C1 segment of cervical spinal cord (tissue), 14 donors: ENCODE measurements around the gene SPIN2A.
A peak's percentile ranks its signal among the peaks of the same experiment; 100 is the strongest.
"Not testable (repeated sequence)": the region's sequence is repeated elsewhere in the genome, so short reads cannot be mapped to it uniquely, and the experiment has no call there.

ENCODE experiments used
- DNase-seq, 14 donors: peaks; one replicate each; lab custom pipeline; 2025; lab: John Stamatoyannopoulos, UW

SPIN2A gene

GRCh38 chrX:57137073-57137472 lies at the start of gene SPIN2A:
SPIN2A (minus strand) TSS chrX:57137397; CDS start chrX:57136597, 800 bp downstream.
- peak in 1 of 14 donors; percentile 32 for DNase-seq

- no peak for DNase-seq
Observed at GRCh38 chrX:57178605-57179004, 41.4 kb upstream of the SPIN2A start.

- no peak for DNase-seq
Observed at GRCh38 chrX:57177070-57177469, 39.9 kb upstream of the SPIN2A start.

- DNase-seq: peak in 2 of 14 donors; percentile 0 to 23
Observed at GRCh38 chrX:57172544-57172943, 35.3 kb upstream of the SPIN2A start.

GRCh38 chrX:57156397-57157049 lies 19.3 kb upstream of the SPIN2A start:
- peak in 1 of 14 donors; percentile 1 for DNase-seq

GRCh38 chrX:57155171-57155570 lies 18.0 kb upstream of the SPIN2A start:
- DNase-seq: no peak

- not testable (repeated sequence) for DNase-seq
Observed at GRCh38 chrX:57152222-57152621, 15.0 kb upstream of the SPIN2A start.

GRCh38 chrX:57138674-57139073 lies 1.5 kb upstream of the SPIN2A start:
- no peak for DNase-seq

GRCh38 chrX:57137501-57137900 lies 304 bp upstream of the SPIN2A start:
- DNase-seq: peak in 1 of 14 donors; percentile 46

- DNase-seq: not testable (repeated sequence)
Observed at GRCh38 chrX:57136589-57136988, 608 bp downstream of the SPIN2A start.

GRCh38 chrX:57135287-57135686 lies 1.9 kb downstream of the SPIN2A start:
- DNase-seq: no peak

GRCh38 chrX:57134702-57135101 lies 2.5 kb downstream of the SPIN2A start:
- no peak for DNase-seq

- no peak for DNase-seq
Observed at GRCh38 chrX:57133706-57134105, 3.5 kb downstream of the SPIN2A start.

- not testable (repeated sequence) for DNase-seq
Observed at GRCh38 chrX:57133284-57133683, 3.9 kb downstream of the SPIN2A start.

- DNase-seq: no peak
Observed at GRCh38 chrX:57132046-57132445, 5.2 kb downstream of the SPIN2A start.

GRCh38 chrX:57121816-57122215 lies 15.4 kb downstream of the SPIN2A start:
- DNase-seq: no peak

GRCh38 chrX:57121162-57121755 lies 15.9 kb downstream of the SPIN2A start, which contains the start of gene SPIN2B:
SPIN2B (minus strand) TSS chrX:57121548.
- peak in 13 of 14 donors; percentile 15 to 78 (median 46) for DNase-seq

GRCh38 chrX:57120619-57121161 lies 16.5 kb downstream of the SPIN2A start:
- DNase-seq: peak in 1 of 14 donors; percentile 28

GRCh38 chrX:57119416-57119815 lies 17.8 kb downstream of the SPIN2A start:
- DNase-seq: no peak

GRCh38 chrX:57117566-57117965 lies 19.6 kb downstream of the SPIN2A start:
- DNase-seq: not testable (repeated sequence)

GRCh38 chrX:57104921-57105398 lies 32.2 kb downstream of the SPIN2A start:
- DNase-seq: no peak

GRCh38 chrX:57104406-57104805 lies 32.8 kb downstream of the SPIN2A start:
- no peak for DNase-seq

GRCh38 chrX:57103489-57103888 lies 33.7 kb downstream of the SPIN2A start:
- no peak for DNase-seq
